Measurements from ENCODE around the gene ARHGAP25.

DNA sequence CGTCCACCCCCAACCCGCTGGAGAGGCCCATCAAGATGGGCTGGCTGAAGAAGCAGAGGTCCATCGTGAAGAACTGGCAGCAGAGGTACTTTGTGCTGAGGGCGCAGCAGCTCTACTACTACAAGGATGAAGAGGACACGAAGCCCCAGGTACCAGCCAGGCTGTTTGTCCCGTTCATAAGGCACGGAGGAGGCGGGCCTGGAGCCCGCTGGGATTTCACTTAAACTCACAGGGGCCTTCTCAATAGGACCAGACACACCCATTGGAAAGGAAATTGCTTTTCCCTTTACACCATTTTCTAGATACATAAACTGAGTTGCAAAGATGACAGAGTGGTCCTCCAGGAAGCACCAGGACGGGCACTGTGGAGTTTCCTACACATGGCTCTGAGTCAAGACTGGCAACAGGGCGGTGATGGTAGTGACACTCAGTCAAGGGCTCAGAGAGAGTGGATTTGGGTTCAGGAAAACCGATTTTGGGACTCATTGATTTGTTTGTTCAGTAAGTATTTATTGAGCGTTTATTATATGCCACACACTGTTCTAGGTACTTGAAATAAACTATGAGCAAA, 40.7 kb downstream of the ARHGAP25 start:
- TF ChIP-seq TAF1 (IDR thresholded peaks at IDR 0.05; ENCODE audit: low read depth, low read length) (no peak), SPI1 (IDR thresholded peaks at IDR 0.05; ENCODE audit: low read depth, low read length) (no peak), POLR2A (IDR thresholded peaks at IDR 0.05; ENCODE audit: low read depth, low read length) (no peak), PAX5 (IDR thresholded peaks at IDR 0.05; ENCODE audit: insufficient read depth, low read length, severe bottlenecking) (no peak), POLR2AphosphoS5 (IDR thresholded peaks at IDR 0.05; ENCODE audit: low read depth, low read length) (no peak), POU2F2 (IDR thresholded peaks at IDR 0.05; ENCODE audit: low read depth, low read length) (no peak)

Data from GM12891 (cell line).